H1 (cell line): Measurements from ENCODE around the gene AQP12A. TPM values are rescaled to one million over a fixed set of nuclear protein-coding genes. Genes with fewer than 3 reads are reported as not detected.

Experiments used
- CTCF ChIA-PET: fragments of 300-600 bp; sonication (Branson Sonifier 250); formaldehyde crosslinking; loops from one replicate; lab custom pipeline; 2021; ENCODE audit not compliant: partially characterized antibody; lab: Charles Lee
- POLR2A ChIA-PET: fragments of 300-600 bp; sonication (Branson Sonifier 250); formaldehyde crosslinking; loops from one replicate; lab custom pipeline; 2021; ENCODE audit warnings: inconsistent platforms; ENCODE audit not compliant: partially characterized antibody; lab: Charles Lee
- DNase-seq, 2 experiments: peaks; one replicate each; pipeline versions ENCODE4 v3.0.0 to v3.0.0-alpha.2; 2010 to 2022; ENCODE audit warnings: low spot score in 2 of 2, low read depth in 1 of 2, mixed read lengths in 1 of 2
- FAIRE-seq: peaks from 2 replicates; lab custom pipeline; 2011; peaks lifted over from hg19 to GRCh38; lab: Jason Lieb, UNC
- H2AFZ ChIP-seq: 2 replicates; pipeline ENCODE4 v1.8.1; 2012; ENCODE audit warnings: low read length, inconsistent platforms
- H2AK5ac ChIP-seq: 2 replicates; pipeline ENCODE4 v1.6.1; 2013; ENCODE audit warnings: low read depth, low read length
- H2BK120ac ChIP-seq: replicated peaks from 2 replicates; pipeline ENCODE3; 2013; ENCODE audit warnings: low read depth, low read length, inconsistent platforms
- H2BK12ac ChIP-seq: 2 replicates; pipeline ENCODE4 v1.6.1; 2013; ENCODE audit warnings: low read depth, low read length
- H2BK15ac ChIP-seq: 2 replicates; pipeline ENCODE4 v1.6.1; 2013; ENCODE audit warnings: low read length
- H2BK20ac ChIP-seq: 2 replicates; pipeline ENCODE4 v1.6.1; 2013; ENCODE audit warnings: low read length
- H2BK5ac ChIP-seq: 2 replicates; pipeline ENCODE4 v1.6.1; 2013; ENCODE audit warnings: low read depth, low read length
- H3K14ac ChIP-seq: 2 replicates; pipeline ENCODE4 v1.6.1; 2013; ENCODE audit warnings: inconsistent platforms; ENCODE audit not compliant: insufficient read length
- H3K18ac ChIP-seq: 2 replicates; pipeline ENCODE4 v1.6.1; 2013; ENCODE audit warnings: low read length; ENCODE audit errors: extremely low read depth
- H3K23ac ChIP-seq: 2 replicates; pipeline ENCODE4 v1.6.1; 2013; ENCODE audit warnings: inconsistent platforms; ENCODE audit not compliant: insufficient read length
- H3K23me2 ChIP-seq: 2 replicates; pipeline ENCODE4 v1.6.1; 2013; ENCODE audit warnings: low read depth, low read length
- H3K27ac ChIP-seq: 2 replicates; pipeline ENCODE4 v1.6.1; 2011; ENCODE audit warnings: low read depth, low read length, inconsistent platforms
- H3K27me3 ChIP-seq, 4 experiments: replicated peaks in 1 of 4; 1 replicate in 1 of 4; 2 replicates in 3 of 4; pipeline versions ENCODE4 v1.6.1 to v1.8.1; 2011 to 2013; ENCODE audit warnings: low read length in 3 of 4, mild to moderate bottlenecking in 3 of 4, inconsistent platforms in 2 of 4, mixed read lengths in 2 of 4, moderate library complexity in 1 of 4; ENCODE audit not compliant: control insufficient read depth in 3 of 4, insufficient read depth in 3 of 4; ENCODE audit errors: extremely low read depth in 1 of 4
- H3K36me3 ChIP-seq, 4 experiments: 2 replicates each; pipeline versions ENCODE4 v1.6.1 to v1.8.1; 2011 to 2013; ENCODE audit warnings: mild to moderate bottlenecking in 4 of 4, low read length in 3 of 4, moderate library complexity in 2 of 4, control low read depth in 1 of 4, inconsistent platforms in 1 of 4; ENCODE audit not compliant: insufficient read depth in 4 of 4, control insufficient read depth in 2 of 4
- H3K4ac ChIP-seq: replicated peaks from 2 replicates; pipeline ENCODE3; 2013; ENCODE audit warnings: low read length, low read depth, mixed read lengths, inconsistent platforms; ENCODE audit not compliant: insufficient read length
- H3K4me1 ChIP-seq, 4 experiments: replicated peaks in 1 of 4; 1 replicate in 1 of 4; 2 replicates in 3 of 4; pipeline versions ENCODE4 v1.6.1 to v1.8.1; 2011 to 2013; ENCODE audit warnings: low read length in 3 of 4, inconsistent platforms in 2 of 4, mixed read lengths in 1 of 4; ENCODE audit not compliant: insufficient read depth in 4 of 4, control insufficient read depth in 3 of 4
- H3K4me2 ChIP-seq, 2 experiments: 2 replicates each; pipeline versions ENCODE4 v1.6.1 to v1.8.1; 2011 to 2013; ENCODE audit warnings: low read depth in 2 of 2, low read length in 2 of 2, control low read depth in 1 of 2, inconsistent platforms in 1 of 2, mild to moderate bottlenecking in 1 of 2; ENCODE audit not compliant: insufficient read depth in 1 of 2
- H3K4me3 ChIP-seq, 4 experiments: fragments of 200-600, 300-600 bp in 1 of 4; sonication (generic), shearing (Covaris generic), sonication (Bioruptor Twin) in 1 of 4; 2 replicates each; pipeline versions ENCODE4 v1.5.1 to v1.8.1; 2011 to 2016; ENCODE audit warnings: low read length in 4 of 4, low read depth in 3 of 4, control low read depth in 2 of 4, inconsistent platforms in 2 of 4, mild to moderate bottlenecking in 2 of 4, mixed read lengths in 1 of 4, moderate library complexity in 1 of 4; ENCODE audit not compliant: insufficient read depth in 2 of 4; ENCODE audit errors: extremely low read depth in 1 of 4
- H3K56ac ChIP-seq: replicated peaks from 2 replicates; pipeline ENCODE3; 2013; ENCODE audit warnings: low read depth, mild to moderate bottlenecking, mixed read lengths, low read length, inconsistent platforms; ENCODE audit not compliant: insufficient read length
- H3K79me1 ChIP-seq: 2 replicates; pipeline ENCODE4 v1.6.1; 2013; ENCODE audit warnings: low read depth, low read length, control low read depth
- H3K79me2 ChIP-seq, 2 experiments: 2 replicates each; pipeline versions ENCODE4 v1.6.1 to v1.8.1; 2012 to 2013; ENCODE audit warnings: low read length in 2 of 2, mild to moderate bottlenecking in 2 of 2, inconsistent platforms in 1 of 2; ENCODE audit not compliant: insufficient read depth in 2 of 2, control insufficient read depth in 1 of 2
- H3K9ac ChIP-seq, 4 experiments: replicated peaks in 1 of 4; 1 replicate in 1 of 4; 2 replicates in 3 of 4; pipeline versions ENCODE4 v1.6.1 to v1.8.1; 2011 to 2013; ENCODE audit warnings: low read depth in 3 of 4, low read length in 3 of 4, control low read depth in 2 of 4, mild to moderate bottlenecking in 2 of 4, moderate library complexity in 2 of 4, inconsistent platforms in 1 of 4; ENCODE audit errors: extremely low read depth in 1 of 4
- H3K9me3 ChIP-seq, 2 experiments: 2 replicates each; pipeline versions ENCODE4 v1.6.1 to v1.8.1; 2012 to 2013; ENCODE audit warnings: mild to moderate bottlenecking in 2 of 2, moderate library complexity in 2 of 2, control low read depth in 1 of 2, inconsistent platforms in 1 of 2, low read depth in 1 of 2, low read length in 1 of 2, mixed read lengths in 1 of 2; ENCODE audit not compliant: insufficient read depth in 2 of 2
- H4K20me1 ChIP-seq, 2 experiments: replicated peaks in 1 of 2; 2 replicates each; pipeline versions ENCODE3 to v1.8.1; 2011 to 2013; ENCODE audit warnings: inconsistent platforms in 2 of 2, low read length in 2 of 2, mild to moderate bottlenecking in 1 of 2; ENCODE audit not compliant: insufficient read depth in 2 of 2, control insufficient read depth in 1 of 2
- H4K5ac ChIP-seq: 2 replicates; pipeline ENCODE4 v1.6.1; 2013; ENCODE audit warnings: low read length, low read depth, mixed read lengths, inconsistent platforms; ENCODE audit not compliant: insufficient read length
- H4K8ac ChIP-seq: 2 replicates; pipeline ENCODE4 v1.8.0; 2013; ENCODE audit warnings: mild to moderate bottlenecking, moderate library complexity, low read length, inconsistent platforms; ENCODE audit not compliant: insufficient read depth; ENCODE audit errors: extremely low read depth
- H4K91ac ChIP-seq: replicated peaks from 2 replicates; pipeline ENCODE3; 2013; ENCODE audit warnings: low read length, mixed read lengths, inconsistent platforms; ENCODE audit not compliant: insufficient read length
- BRCA1 ChIP-seq: IDR thresholded peaks from 2 replicates; pipeline ENCODE4 v1.6.1; 2012; ENCODE audit warnings: low read depth, low read length, improper control_type of control experiment
- WGBS, 2 experiments: shearing (Covaris generic) in 1 of 2; methylation state at CpG; one replicate each; pipeline versions ENCODE4 v1.1.6 to v1.1.7; 2013 to 2015; ENCODE audit warnings: low lambda C conversion rate in 2 of 2, mixed read lengths in 2 of 2, inconsistent platforms in 1 of 2, low coverage in 1 of 2, missing lambda C conversion rate in 1 of 2; ENCODE audit not compliant: insufficient replicate concordance in 2 of 2, insufficient coverage in 1 of 2, insufficient read length in 1 of 2; ENCODE audit errors: extremely low coverage in 1 of 2, missing lambda C conversion rate in 1 of 2; 5-methylcytosine and 5-hydroxymethylcytosine counted together
- polyA plus RNA-seq, 7 experiments: library from polyadenylated mRNA; depleted of rRNA in 3 of 7; stranded (reverse) in 5 of 7; unstranded in 2 of 7; fragments of >200 nt in 5 of 7; fragments of 200-250 nt in 2 of 7; gene quantifications; 1 replicate in 5 of 7; 2 replicates in 1 of 7; 4 replicates in 1 of 7; pipeline versions ENCODE4 v1.2.1 to v1.2.3, GENCODE V29; 2011 to 2013; ENCODE audit warnings: missing spikeins in 2 of 7, mixed read lengths in 2 of 7
- total RNA-seq: library from RNA; stranded (reverse); fragmentation: NEBNext Ultra II Directional; extraction: Animal tissue kit (Norgen Biotek cat#: 25700); gene quantifications from 2 replicates; pipeline ENCODE4 v1.2.1, GENCODE V29; 2021

Gene AQP12A
- total and polyA plus RNA-seq, 2 of the 8 experiments (the other 6 are each of a cell fraction or from before 2014, with no cell fraction given), result not detected

DNA sequence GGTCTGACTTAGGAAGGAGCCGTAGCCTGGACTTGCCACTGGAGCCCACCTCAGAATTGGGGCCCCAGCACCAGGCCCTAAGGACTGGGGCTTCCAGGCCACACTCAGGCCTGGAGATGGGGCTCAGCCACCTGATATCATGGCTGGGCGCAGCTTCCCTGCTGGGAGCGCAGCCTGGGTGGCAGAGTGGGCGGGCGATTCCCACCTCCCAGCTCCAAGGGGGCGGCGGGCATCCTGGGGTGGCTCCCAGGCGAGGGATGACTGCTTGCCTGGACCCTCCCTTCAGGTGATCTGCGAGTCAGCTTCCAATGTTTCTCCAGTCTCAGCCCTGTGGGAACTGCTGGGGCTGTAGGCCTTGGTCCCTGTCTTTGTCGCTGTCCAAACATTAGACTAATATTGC is 46.3 kb upstream of the AQP12A start:
- ChIA-PET POLR2A (no interaction called here), CTCF (interaction anchor here (1.5 kb wide), 1 partner anchor 23 kb away, joined by 3 read pairs; no protein-coding TSS in a partner anchor)
- Histone ChIP-seq H4K5ac (no peak overlapping the region), H3K23ac (no peak overlapping the region), H3K18ac (no peak overlapping the region), H2AFZ (no peak overlapping the region), H2BK12ac (no peak overlapping the region), H4K20me1 (no peaks in the 10 kb centered on the region), H2BK20ac (no peak overlapping the region), H3K4me2 (no peak overlapping the region), H3K56ac (no peak overlapping the region), H2BK120ac (no peak overlapping the region), H3K9me3 (no peaks in the 10 kb centered on the region), H3K4me3 (no peak overlapping the region), H3K4ac (no peak overlapping the region), H4K91ac (no peak overlapping the region), H4K8ac (no peak overlapping the region), H3K27ac (no peak overlapping the region), H3K4me1 (peaks cover 0 to 10% (median 6%) of the 10 kb centered on the region in 4 experiments; a peak in 5 of 7 replicates), H2BK5ac (no peak overlapping the region), H2BK15ac (no peak overlapping the region), H3K79me1 (no peaks in the 10 kb centered on the region), H2AK5ac (no peak overlapping the region), H3K23me2 (no peaks in the 10 kb centered on the region), H3K27me3 (peaks cover 0 to 4% (median 2%) of the 10 kb centered on the region in 4 experiments; a peak in 3 of 7 replicates), H3K36me3 (no peaks in the 10 kb centered on the region), H3K14ac (no peak overlapping the region), H3K9ac (no peak overlapping the region), H3K79me2 (no peaks in the 10 kb centered on the region)
- FAIRE-seq (no peak), DNase-seq (no peak)
- WGBS, 2 experiments, result 93% methylated on average over 6 of the region's 10 CpGs; no CpG with 5 or more reads in 1 of the 2 experiments
- no peak for TF ChIP-seq BRCA1
